Anterior cingulate cortex (tissue), 58 donors: ENCODE data around the gene CAMTA1.

ENCODE experiments used
- DNase-seq, 58 donors: peaks; one replicate each; lab custom pipeline; 2025; lab: John Stamatoyannopoulos, UW

CAMTA1 gene

GRCh38 chr1:7560128-7560527 is 774.9 kb downstream of the CAMTA1 start:
- DNase-seq = no peak

- DNase-seq = no peak
Measured at GRCh38 chr1:7560601-7561181, 775.4 kb downstream of the CAMTA1 start.

- DNase-seq = no peak
Measured at GRCh38 chr1:7561331-7561921, 776.2 kb downstream of the CAMTA1 start.

- DNase-seq = no peak
Measured at GRCh38 chr1:7561936-7562728, 776.9 kb downstream of the CAMTA1 start.

- DNase-seq = no peak
Measured at GRCh38 chr1:7562729-7563605, 777.7 kb downstream of the CAMTA1 start.

GRCh38 chr1:7564137-7564536 is 778.9 kb downstream of the CAMTA1 start:
- no peak for DNase-seq

GRCh38 chr1:7565099-7565750 is 780.0 kb downstream of the CAMTA1 start:
- no peak for DNase-seq

GRCh38 chr1:7566417-7567375 is 781.4 kb downstream of the CAMTA1 start:
- DNase-seq = no peak

GRCh38 chr1:7567376-7567775 is 782.1 kb downstream of the CAMTA1 start:
- no peak for DNase-seq

- DNase-seq = no peak
Measured at GRCh38 chr1:7568053-7568452, 782.8 kb downstream of the CAMTA1 start.

- DNase-seq = no peak
Measured at GRCh38 chr1:7568901-7569524, 783.8 kb downstream of the CAMTA1 start.

GRCh38 chr1:7570311-7570710 is 785.1 kb downstream of the CAMTA1 start:
- DNase-seq = no peak

- no peak for DNase-seq
Measured at GRCh38 chr1:7572654-7573152, 787.4 kb downstream of the CAMTA1 start.

- no peak for DNase-seq
Measured at GRCh38 chr1:7573481-7573880, 788.2 kb downstream of the CAMTA1 start.

- no peak for DNase-seq
Measured at GRCh38 chr1:7574121-7575040, 789.1 kb downstream of the CAMTA1 start.

GRCh38 chr1:7575041-7575400 is 789.8 kb downstream of the CAMTA1 start:
- no peak for DNase-seq

- DNase-seq = no peak
Measured at GRCh38 chr1:7576946-7577657, 791.8 kb downstream of the CAMTA1 start.
